H7 (cell line): Measurements from ENCODE around the gene HEATR9. TPM values are rescaled to one million over a fixed set of nuclear protein-coding genes. Genes with fewer than 3 reads are reported as not detected.

ENCODE experiments used
- DNase-seq: peaks from one replicate; pipeline ENCODE4 v3.0.0; 2012
- H3K27me3 ChIP-seq: 2 replicates; pipeline ENCODE4 v1.6.0; 2011; ENCODE audit warnings: mild to moderate bottlenecking, low read length; ENCODE audit not compliant: control insufficient read depth, insufficient read depth
- H3K36me3 ChIP-seq: replicated peaks from 2 replicates; pipeline ENCODE4 v1.5.1; 2011; ENCODE audit warnings: low read length; ENCODE audit not compliant: control insufficient read depth, insufficient read depth
- H3K4me3 ChIP-seq: 2 replicates; pipeline ENCODE4 v1.5.1; 2011; ENCODE audit warnings: low read depth, mild to moderate bottlenecking, control low read depth, low read length, moderate library complexity; ENCODE audit not compliant: insufficient read depth
- total RNA-seq: library from RNA; depleted of rRNA; stranded (reverse); fragments of >200 nt; shearing (Covaris generic); gene quantifications from 2 replicates; pipeline ENCODE4 v1.2.3, GENCODE V29; 2014

HEATR9 gene
- total RNA-seq, 1 experiment from 2014 or later, result not detected

GRCh38 chr17:35856603-35857002, 12.1 kb downstream of the HEATR9 start:
- H3K4me3 ChIP-seq, result no peak overlapping the region
- no peaks in the 10 kb centered on the region for H3K27me3 ChIP-seq
- H3K36me3 ChIP-seq, result no peaks in the 10 kb centered on the region; the same call in 1 of the 2 replicates
- no peak for DNase-seq

- no peak overlapping the region for H3K4me3 ChIP-seq
- no peaks in the 10 kb centered on the region; the same call in 1 of the 2 replicates for H3K36me3 ChIP-seq
Observed at GRCh38 chr17:35855965-35856364, 12.7 kb downstream of the HEATR9 start.

DNA sequence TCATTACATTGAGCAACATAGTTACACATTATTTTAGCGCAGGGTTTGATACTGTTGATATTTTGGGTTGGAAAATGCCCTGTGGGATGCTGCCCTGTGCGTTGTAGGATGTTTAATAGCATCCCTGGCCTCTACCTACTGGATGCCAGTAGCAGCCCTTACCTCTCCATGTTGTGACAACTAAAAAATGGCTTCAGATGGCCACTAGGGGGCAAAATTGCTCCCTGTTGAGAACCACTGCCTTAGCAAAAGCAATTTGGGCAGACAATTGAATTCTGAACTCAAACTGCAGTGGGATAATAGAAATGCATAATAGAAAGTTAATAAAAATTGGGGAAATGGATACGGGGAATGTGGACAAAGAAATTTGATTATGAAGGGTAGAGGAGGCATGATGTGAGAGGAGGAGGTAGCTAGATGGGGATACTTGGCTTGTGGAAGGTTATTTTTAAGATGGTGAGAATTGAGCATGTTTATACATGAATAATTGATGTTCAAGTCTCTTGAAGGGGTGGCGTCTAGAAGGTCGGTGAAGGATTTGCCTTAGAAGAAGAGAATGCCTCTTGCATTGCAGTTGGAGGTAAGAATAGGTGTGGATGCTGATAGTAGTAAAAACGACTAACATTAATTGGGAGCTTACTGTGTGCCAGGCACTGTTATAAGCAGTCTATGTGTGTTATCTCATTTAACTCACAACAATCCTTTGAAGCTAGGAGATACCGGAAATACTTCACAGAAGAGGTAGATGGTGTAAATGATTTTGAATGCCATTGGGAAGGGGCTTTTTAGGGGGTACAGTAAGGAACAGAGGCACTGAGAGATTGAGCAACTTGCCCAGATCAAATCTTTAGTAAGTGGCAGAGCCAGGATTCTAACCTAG, 19.0 kb downstream of the HEATR9 start:
- no peak overlapping the region for H3K4me3 ChIP-seq
- peak; percentile 73 for DNase-seq
- H3K27me3 ChIP-seq, result no peaks in the 10 kb centered on the region
- peaks cover 10% of the 10 kb centered on the region for H3K36me3 ChIP-seq

More at GRCh38 chr17:35855965-35856364, 12.7 kb downstream of the HEATR9 start:
- no peaks in the 10 kb centered on the region for H3K27me3 ChIP-seq
- no peak for DNase-seq

- peaks cover 23% of the 10 kb centered on the region for H3K36me3 ChIP-seq
Observed at GRCh38 chr17:35847633-35848373, 20.9 kb downstream of the HEATR9 start.

GRCh38 chr17:35847006-35847405, 21.7 kb downstream of the HEATR9 start:
- peaks cover 27% of the 10 kb centered on the region for H3K36me3 ChIP-seq
- no peaks in the 10 kb centered on the region for H3K27me3 ChIP-seq
- H3K4me3 ChIP-seq, result no peak overlapping the region
- DNase-seq, result no peak

More at GRCh38 chr17:35847633-35848373, 20.9 kb downstream of the HEATR9 start:
- DNase-seq, result no peak
- Histone ChIP-seq H3K27me3 (no peaks in the 10 kb centered on the region), H3K4me3 (no peak overlapping the region)

GRCh38 chr17:35846055-35846809, 22.5 kb downstream of the HEATR9 start:
- Histone ChIP-seq H3K4me3 (no peak overlapping the region), H3K36me3 (peaks cover 27% of the 10 kb centered on the region), H3K27me3 (no peaks in the 10 kb centered on the region)
- DNase-seq, result no peak

DNA sequence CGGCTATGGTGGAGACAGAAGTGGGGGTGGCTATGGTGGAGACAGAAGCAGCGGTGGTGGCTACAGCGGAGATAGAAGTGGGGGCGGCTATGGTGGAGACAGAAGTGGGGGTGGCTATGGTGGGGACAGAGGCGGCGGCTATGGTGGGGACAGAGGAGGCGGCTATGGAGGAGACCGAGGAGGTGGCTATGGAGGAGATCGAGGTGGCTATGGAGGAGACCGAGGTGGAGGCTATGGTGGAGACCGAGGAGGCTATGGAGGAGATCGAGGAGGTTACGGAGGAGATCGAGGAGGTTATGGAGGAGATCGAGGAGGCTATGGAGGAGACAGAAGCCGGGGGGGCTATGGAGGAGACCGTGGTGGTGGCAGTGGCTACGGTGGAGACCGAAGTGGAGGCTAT, 24.1 kb downstream of the HEATR9 start:
- Histone ChIP-seq H3K4me3 (no peak overlapping the region), H3K36me3 (peaks cover 32% of the 10 kb centered on the region), H3K27me3 (no peaks in the 10 kb centered on the region)
- DNase-seq, result no peak

DNA sequence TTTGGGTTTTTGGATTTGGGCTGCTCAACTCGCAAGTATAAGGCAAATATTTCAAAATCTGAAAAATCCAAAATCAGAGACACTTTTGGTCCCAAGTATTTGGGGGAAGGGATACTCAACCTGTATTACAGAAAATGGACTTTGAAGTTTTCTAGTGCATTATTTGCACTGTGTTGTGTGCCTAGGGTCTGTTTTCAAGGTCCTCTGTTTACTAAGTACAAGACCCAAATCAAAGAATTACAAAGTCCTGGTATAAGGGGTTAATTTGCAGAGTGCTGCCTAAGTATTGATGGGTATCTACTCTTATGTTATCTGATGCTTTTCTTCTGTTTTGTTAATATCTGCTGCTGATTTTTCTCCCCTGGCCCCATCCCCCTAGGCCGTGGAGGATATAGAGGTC, 25.0 kb downstream of the HEATR9 start:
- H3K27me3 ChIP-seq, result no peaks in the 10 kb centered on the region
- peaks cover 34% of the 10 kb centered on the region for H3K36me3 ChIP-seq
- no peak overlapping the region for H3K4me3 ChIP-seq
- DNase-seq, result no peak

DNA sequence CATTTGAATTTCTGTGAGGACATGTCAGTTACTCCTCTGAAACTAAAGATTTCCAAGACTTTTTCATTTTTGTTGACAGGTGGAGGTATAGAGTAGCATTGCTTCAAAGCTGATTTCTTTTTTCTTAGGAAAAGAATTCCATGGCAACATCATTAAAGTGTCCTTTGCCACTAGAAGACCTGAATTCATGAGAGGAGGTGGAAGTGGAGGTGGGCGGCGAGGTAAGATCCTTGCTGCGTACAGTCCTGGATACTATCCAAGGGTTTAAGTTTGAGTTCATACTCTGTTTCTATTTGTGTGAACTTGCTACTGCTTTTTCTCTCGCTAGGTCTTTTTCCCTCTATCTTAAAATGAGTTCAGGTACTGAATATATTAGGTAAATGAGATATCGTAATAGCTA, 26.5 kb downstream of the HEATR9 start:
- no peaks in the 10 kb centered on the region for H3K27me3 ChIP-seq
- peaks cover 42% of the 10 kb centered on the region for H3K36me3 ChIP-seq
- no peak for DNase-seq
- H3K4me3 ChIP-seq, result no peak overlapping the region

DNA sequence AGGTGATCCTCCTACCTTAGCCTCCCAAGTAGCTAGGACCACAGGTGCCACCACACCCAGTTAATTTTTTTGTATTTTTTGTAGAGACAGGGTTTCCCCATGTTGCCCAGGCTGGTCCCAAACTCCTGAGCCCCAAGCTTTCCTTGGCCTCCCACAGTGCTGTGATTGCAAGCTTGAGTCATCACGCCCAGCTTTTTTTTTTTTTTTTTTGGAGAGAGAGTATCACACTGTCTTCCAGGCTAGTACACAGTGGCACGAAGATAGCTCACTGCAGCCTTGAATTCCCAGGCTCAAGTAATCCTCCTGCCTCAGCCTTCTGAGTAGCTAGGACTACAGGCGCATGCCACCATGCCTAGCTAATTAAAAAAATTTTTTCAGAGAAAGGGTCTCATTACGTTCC, 27.2 kb downstream of the HEATR9 start:
- Histone ChIP-seq H3K27me3 (no peaks in the 10 kb centered on the region), H3K36me3 (peaks cover 44% of the 10 kb centered on the region), H3K4me3 (no peak overlapping the region)
- no peak for DNase-seq

- no peak overlapping the region for H3K4me3 ChIP-seq
- no peaks in the 10 kb centered on the region for H3K27me3 ChIP-seq
- peaks cover 47% of the 10 kb centered on the region for H3K36me3 ChIP-seq
- no peak for DNase-seq
Observed at GRCh38 chr17:35841101-35841500, 27.6 kb downstream of the HEATR9 start.

- H3K4me3 ChIP-seq, result no peak overlapping the region
Observed at GRCh38 chr17:35825206-35825605, 43.5 kb downstream of the HEATR9 start.

DNA sequence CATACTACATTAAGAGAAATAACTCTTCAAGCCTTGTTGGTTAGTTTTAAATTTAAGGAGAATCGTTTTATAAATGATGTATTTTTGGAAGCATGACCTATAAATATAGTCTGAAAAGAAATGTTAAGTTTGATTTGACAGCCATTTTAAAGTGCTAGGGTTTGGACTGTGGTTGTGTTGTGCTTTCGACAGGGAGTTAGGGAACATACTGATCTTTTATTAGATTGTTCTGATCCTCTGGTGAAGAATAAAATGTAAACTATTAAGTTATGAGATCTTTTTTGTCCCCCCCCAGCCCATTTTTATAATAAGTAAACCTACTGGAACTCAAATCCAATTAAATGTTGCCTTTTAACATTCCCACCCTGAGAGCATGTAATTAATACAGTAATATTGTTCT, 47.4 kb downstream of the HEATR9 start:
- Histone ChIP-seq H3K27me3 (no peaks in the 10 kb centered on the region), H3K36me3 (peaks cover 34% of the 10 kb centered on the region), H3K4me3 (no peak overlapping the region)
- DNase-seq, result no peak

More at GRCh38 chr17:35825206-35825605, 43.5 kb downstream of the HEATR9 start:
- DNase-seq, result no peak
- Histone ChIP-seq H3K27me3 (no peaks in the 10 kb centered on the region), H3K36me3 (peaks cover 34% of the 10 kb centered on the region)

- Histone ChIP-seq H3K4me3 (no peak overlapping the region), H3K36me3 (peaks cover 27% of the 10 kb centered on the region), H3K27me3 (no peaks in the 10 kb centered on the region)
- no peak for DNase-seq
Observed at GRCh38 chr17:35819455-35819854, 49.2 kb downstream of the HEATR9 start.
